ENCODE data around the gene HSPA14. TPM values are rescaled to one million over a fixed set of nuclear protein-coding genes. Genes with fewer than 3 reads are reported as not detected.

Gene HSPA14
- total RNA-seq, 1 donor = 15.5 TPM

GRCh38 chr10:14918964-14919363 lies 80.9 kb downstream of the HSPA14 start:
- H3K4me3 ChIP-seq (ENCODE audit: low read depth, low read length) = no peak overlapping the region
- TF ChIP-seq, protein P1, sequence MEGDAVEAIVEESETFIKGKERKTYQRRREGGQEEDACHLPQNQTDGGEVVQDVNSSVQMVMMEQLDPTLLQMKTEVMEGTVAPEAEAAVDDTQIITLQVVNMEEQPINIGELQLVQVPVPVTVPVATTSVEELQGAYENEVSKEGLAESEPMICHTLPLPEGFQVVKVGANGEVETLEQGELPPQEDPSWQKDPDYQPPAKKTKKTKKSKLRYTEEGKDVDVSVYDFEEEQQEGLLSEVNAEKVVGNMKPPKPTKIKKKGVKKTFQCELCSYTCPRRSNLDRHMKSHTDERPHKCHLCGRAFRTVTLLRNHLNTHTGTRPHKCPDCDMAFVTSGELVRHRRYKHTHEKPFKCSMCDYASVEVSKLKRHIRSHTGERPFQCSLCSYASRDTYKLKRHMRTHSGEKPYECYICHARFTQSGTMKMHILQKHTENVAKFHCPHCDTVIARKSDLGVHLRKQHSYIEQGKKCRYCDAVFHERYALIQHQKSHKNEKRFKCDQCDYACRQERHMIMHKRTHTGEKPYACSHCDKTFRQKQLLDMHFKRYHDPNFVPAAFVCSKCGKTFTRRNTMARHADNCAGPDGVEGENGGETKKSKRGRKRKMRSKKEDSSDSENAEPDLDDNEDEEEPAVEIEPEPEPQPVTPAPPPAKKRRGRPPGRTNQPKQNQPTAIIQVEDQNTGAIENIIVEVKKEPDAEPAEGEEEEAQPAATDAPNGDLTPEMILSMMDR (IDR thresholded peaks at IDR 0.05; ENCODE audit: insufficient read depth, low read depth, low read length) = no peak
- DNase-seq (ENCODE audit: low read depth) = no peak

Other genes starting within 250 kb of the HSPA14 start
- 17.7 and 19.0 TPM in 2 replicates for gene FAM107B, start 63.4 kb upstream of the HSPA14 start, total RNA-seq
- gene CDNF, start 269 bp upstream of the HSPA14 start, total RNA-seq = 0.43 and 1.3 TPM in 2 replicates
- 17.1 and 23.3 TPM in 2 replicates for gene MSANTD7, start within 50 bp of the HSPA14 start, total RNA-seq
- 11.3 and 27.2 TPM in 2 replicates for gene SUV39H2, start 40.6 kb downstream of the HSPA14 start, total RNA-seq
- 9.5 and 12.6 TPM in 2 replicates for gene DCLRE1C, start 115.8 kb downstream of the HSPA14 start, total RNA-seq
- gene MEIG1, start 121.1 kb downstream of the HSPA14 start, total RNA-seq = 0.32 TPM in 1 of 2 replicates, not detected in the other
- not detected in 2 replicates for gene OLAH, start 205.6 kb downstream of the HSPA14 start, total RNA-seq

Data from fibroblast of villous mesenchyme (primary cell).